Right ventricle myocardium superior (tissue), 1 donor: Measurements from ENCODE around the gene GPC2. TPM values are rescaled to one million over a fixed set of nuclear protein-coding genes. Genes with fewer than 3 reads are reported as not detected.
A peak's percentile ranks its signal among the peaks of the same experiment; 100 is the strongest.

Experiments used
- ATAC-seq: fragments of 200-7000 bp; cut with Tn5 transposase; one replicate; pipeline ENCODE4 v1.9.1; 2020; ENCODE audit warnings: mild to moderate bottlenecking; ENCODE audit not compliant: poor library complexity
- DNase-seq: peaks from one replicate; pipeline ENCODE4 v3.0.0-alpha.2; 2020
- intact Hi-C: fragments of 100-400 bp; cut with DNase I; formaldehyde crosslinking; loops from one replicate; pipeline ENCODE4 v1.11.2; 2022
- total RNA-seq: library from RNA; stranded (reverse); fragmentation: NEBNext Ultra II Directional; extraction: Animal tissue kit (Norgen Biotek cat#: 25700); gene quantifications from one replicate; pipeline ENCODE4 v1.2.1, GENCODE V29; 2021
- donor health status: DM: no; HTN: yes; CAD: no; lungs with severe emphysema.

GPC2 gene
- total RNA-seq, 1 donor from 2014 or later = 0.13 TPM

DNA sequence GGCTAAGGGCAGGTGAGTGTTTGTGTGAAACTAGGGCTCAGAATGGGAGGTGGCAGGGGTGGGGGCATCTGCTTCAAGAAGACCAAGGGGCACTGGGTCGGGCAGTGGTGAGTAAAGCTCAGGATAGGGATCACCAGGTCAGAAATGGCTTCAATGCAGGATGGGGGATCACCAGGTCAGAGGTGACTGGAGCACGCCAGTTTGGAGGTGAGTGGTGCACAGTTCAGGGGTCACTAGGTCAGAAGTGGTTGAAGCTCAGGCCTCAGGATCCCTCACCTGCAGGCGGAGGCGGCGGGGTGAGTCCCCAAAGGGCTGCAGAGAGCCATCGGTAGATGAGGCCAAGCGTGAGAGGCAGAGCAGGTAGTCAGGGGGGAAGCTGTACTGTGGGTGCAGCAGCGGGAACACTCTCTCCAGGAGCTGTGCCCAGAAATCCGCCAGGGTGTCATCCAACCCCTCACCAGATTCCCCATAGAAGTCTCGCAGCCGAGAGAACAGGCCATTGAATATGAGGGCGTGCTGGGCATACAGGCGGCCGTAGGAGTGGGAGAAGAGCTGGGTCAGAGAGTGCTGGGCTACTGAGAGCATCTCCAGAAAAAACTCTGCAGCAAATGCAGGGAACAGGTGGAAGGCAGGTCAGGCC lies 1.8 kb downstream of the GPC2 start:
- intact Hi-C loops = no loop called here
- no peak for ATAC-seq
- DNase-seq = no peak

- intact Hi-C loops = no loop called here
- ATAC-seq (no peak), DNase-seq (no peak)
Measured at GRCh38 chr7:100174582-100174981, 2.6 kb downstream of the GPC2 start.

- ATAC-seq (no peak), DNase-seq (no peak)
- intact Hi-C loops = no loop called here
Measured at GRCh38 chr7:100173806-100174495, 3.2 kb downstream of the GPC2 start.

GRCh38 chr7:100171840-100172239 lies 5.3 kb downstream of the GPC2 start:
- DNase-seq = no peak
- no peak for ATAC-seq
- intact Hi-C loops = no loop called here

DNA sequence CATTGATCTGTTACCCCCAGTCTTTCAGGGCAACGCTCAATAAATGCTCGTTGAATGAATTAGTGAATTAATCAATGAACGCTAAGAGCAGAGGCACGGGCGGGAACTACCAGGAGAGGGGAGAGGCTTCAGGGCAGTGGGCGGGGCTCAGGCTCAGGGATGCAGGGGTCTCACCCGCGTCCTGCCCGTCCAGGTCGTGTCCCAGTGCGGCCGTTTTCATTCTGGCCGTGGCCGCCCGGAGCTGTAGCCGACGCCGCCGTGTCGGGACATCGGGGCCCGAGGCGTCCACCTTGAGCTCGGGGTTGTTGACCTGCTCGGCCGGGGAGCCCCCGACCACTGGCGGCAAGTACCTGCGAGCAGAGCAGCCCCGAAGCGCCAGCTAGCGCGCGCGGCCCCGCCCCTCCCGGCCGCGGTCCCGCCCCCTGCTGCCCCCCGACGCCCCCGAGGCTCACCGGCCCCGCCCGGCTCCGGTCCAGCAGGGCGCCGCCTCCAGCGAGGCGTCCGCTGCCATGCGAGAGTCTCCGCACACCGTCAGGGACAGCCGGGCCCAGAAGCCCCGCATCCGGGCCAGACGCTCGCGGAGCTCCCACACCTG lies 6.0 kb downstream of the GPC2 start:
- ATAC-seq (no peak), DNase-seq (no peak)
- intact Hi-C loops = no loop called here

GRCh38 chr7:100170101-100170897 lies 6.9 kb downstream of the GPC2 start:
- no peak for DNase-seq
- intact Hi-C loops = no loop called here
- no peak for ATAC-seq

DNA sequence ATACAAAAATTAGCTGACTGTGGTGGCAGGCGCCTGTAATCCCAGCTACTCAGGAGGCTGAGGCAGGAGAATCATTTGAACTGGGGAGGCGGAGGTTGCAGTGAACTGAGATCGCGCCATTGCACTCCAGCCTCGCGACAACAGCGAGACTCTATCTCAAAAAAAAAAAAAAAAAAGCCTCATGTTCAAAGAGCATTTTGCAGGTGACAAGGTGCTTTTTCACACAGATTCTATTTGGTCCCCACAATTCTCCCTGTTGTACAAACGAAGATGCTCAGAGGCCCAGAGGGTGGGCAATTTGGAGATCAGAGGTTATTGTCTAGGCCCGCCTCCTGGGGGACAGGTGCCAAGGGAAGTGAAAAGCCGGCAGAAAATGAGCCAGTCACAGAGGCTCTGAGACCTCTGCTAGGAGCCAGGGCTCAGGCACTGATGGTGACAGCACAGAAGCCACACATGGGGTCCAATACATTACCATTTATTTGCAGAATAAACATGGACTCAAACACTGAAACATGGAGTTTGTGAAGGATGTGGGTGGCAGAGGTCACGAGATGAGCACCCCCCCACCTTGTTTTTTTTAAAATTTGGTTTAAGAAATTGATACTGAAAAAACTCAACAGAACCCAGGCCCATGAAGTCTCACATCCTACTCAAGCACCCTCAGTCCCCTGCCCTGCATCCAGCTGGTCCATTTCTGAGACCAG lies 7.9 kb downstream of the GPC2 start:
- ATAC-seq (no peak), DNase-seq (no peak)
- intact Hi-C loops = no loop called here

DNA sequence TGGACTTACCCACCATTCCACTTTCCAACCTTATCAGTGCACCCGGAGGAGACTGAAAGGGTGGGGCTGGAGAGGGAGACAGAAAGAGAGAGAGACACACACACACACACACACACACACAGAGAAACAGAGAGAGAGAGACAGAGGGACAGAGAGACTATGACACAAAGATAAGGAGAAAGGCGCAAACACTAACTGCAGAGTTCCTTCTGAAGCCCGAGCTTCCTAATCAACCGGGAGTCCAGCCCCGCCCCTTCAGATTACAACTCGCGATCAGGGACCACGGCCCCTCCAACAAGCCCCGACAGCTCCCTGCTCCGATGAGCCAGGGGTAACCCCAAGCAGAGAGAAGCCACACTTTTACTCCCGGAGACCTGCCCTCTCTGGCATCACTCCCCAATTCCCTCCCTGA lies 9.3 kb downstream of the GPC2 start:
- peak; percentile 59 for ATAC-seq
- DNase-seq = no peak
- intact Hi-C loops = no loop called here

GRCh38 chr7:100166970-100167911 lies 9.9 kb downstream of the GPC2 start:
- no peak for DNase-seq
- intact Hi-C loops = no loop called here
- no peak for ATAC-seq

- ATAC-seq (no peak), DNase-seq (no peak)
- intact Hi-C loops = no loop called here
Measured at GRCh38 chr7:100166317-100166940, 10.8 kb downstream of the GPC2 start.

- DNase-seq (no peak), ATAC-seq (no peak)
- intact Hi-C loops = no loop called here
Measured at GRCh38 chr7:100163871-100164270, 13.3 kb downstream of the GPC2 start.

DNA sequence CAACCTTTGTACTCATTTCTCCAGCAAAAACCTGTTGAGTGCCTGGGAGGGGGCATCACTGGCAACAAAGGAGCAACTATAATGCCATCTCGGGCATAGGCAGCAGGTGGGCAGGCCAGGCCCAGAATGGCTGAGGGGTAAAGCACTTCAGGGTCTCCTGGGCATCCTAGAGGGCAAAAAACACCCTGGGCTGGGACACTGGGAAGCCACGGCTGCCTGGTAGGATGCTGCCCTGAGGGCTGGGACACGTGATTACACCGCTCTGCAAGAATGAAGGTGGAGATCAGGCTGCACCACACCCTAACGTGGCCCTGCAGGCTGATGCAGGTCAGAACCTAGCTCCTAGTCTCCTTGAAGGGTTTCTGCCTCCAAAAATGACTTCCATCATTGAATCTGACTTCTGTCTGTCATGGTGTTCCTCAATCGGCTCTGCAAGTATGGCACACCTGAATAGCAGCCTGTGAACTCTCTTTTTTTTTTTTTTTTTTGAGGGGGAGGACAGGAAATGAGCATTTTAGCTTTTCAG lies 14.1 kb downstream of the GPC2 start:
- DNase-seq (no peak), ATAC-seq (no peak)
- intact Hi-C loops = no loop called here

DNA sequence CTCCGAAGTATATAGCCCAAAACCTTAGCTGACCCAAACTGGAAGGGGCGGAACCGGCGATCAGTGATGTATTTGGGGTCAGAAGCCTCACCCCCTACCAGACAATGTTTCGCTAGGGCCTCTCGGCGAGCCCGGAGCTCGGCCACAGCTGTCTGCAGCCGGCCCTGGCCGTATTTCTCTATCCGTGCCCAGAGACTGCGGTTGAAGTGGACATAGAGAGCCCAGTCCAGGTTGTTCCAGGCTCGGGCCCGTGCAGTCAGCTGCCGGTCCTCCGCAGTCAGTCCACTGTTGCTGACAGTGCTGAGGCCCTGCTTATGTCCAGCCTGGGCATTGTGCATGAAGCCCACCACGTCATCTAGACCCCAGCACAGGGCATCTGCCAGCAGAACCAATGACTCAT lies 17.1 kb downstream of the GPC2 start:
- no peak for ATAC-seq
- intact Hi-C loops = no loop called here
- no peak for DNase-seq

- intact Hi-C loops = no loop called here
- DNase-seq (no peak), ATAC-seq (no peak)
Measured at GRCh38 chr7:100159099-100159623, 18.0 kb downstream of the GPC2 start.

DNA sequence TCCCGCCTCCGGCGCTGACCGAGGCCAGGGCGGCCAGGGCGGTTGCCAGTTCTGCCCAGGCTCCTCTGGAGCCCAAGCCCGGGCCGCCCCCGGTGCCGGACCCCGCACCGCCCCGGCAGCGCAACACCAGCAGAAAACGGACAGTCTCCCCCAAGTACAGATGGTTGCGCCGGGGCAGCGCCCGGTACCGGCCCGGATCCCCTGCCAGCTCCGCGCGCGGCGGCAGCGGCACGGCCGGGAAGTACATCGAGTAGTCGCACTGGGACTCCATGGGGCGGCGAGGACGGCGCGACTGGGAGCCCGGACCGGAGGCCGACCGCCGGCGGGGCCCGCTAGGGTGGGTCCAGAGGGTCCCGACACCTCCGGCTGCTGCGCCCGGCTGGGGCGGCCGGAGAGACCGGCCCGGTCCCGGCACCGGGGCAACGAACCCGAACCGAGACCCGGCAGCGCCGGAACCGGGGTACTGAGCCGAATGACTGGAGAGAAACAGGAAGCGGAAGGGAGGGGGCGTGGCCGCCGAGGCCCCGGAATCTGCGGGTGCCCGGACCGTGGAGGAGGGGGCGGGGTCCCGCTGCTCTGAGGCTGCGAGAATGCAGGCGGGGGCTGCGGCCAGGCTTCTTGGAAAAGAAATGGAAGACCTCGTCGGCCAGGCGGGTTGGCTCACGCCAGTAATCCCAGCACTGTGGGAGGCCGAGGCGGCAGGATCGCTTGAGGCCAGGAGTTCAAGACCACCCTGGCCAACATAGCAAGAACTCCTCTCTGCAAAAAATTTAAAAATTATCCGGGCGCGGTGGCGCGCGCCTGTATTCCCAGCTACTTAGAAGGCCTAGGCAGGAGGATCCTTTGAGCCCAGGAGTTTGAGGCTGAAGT lies 18.7 kb downstream of the GPC2 start, which contains the start of gene TRAPPC14:
TRAPPC14 (minus strand) TSS at position 495 of the 870 bp plus-strand sequence; CDS start at position 271, 224 bp downstream.
- intact Hi-C loops = no loop called here
- ATAC-seq (peak; percentile 96), DNase-seq (peak; percentile 98)
